GM10266 (cell line): ENCODE data around the gene ZNF366.
A peak's percentile ranks its signal among the peaks of the same experiment; 100 is the strongest.

Source experiments
- DNase-seq: peaks from one replicate; pipeline ENCODE4 v3.0.0; 2012; ENCODE audit errors: extremely low spot score
- CTCF ChIP-seq: IDR thresholded peaks from 2 replicates; pipeline ENCODE4 v1.5.1; 2012; ENCODE audit warnings: mild to moderate bottlenecking, low read depth; ENCODE audit not compliant: control insufficient read depth, insufficient read depth; ENCODE audit errors: missing control alignments

The ZNF366 gene

GRCh38 chr5:72400950-72401349 is 106.3 kb downstream of the ZNF366 start:
- TF ChIP-seq CTCF: no peak
- DNase-seq: no peak

DNA sequence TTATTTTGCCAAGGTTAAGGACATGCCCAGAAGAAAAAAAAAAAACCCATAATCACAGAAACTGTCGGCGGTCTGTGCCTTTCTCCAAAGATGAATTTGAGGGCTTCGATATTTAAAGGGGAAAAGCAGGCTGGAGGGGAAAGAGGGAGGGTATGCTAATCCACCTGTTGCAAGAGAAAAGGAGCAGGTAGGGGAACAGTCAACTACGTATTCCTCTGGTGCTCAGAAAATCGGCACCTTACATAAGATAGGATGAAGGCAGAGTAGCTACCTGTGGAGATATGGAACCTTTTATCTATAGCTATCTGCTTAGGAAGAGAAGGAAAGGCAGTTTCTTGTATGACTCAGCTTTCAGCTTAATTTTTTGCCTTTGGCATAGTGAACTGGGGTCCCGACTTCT is 109.4 kb downstream of the ZNF366 start:
- TF ChIP-seq CTCF: no peak

DNA sequence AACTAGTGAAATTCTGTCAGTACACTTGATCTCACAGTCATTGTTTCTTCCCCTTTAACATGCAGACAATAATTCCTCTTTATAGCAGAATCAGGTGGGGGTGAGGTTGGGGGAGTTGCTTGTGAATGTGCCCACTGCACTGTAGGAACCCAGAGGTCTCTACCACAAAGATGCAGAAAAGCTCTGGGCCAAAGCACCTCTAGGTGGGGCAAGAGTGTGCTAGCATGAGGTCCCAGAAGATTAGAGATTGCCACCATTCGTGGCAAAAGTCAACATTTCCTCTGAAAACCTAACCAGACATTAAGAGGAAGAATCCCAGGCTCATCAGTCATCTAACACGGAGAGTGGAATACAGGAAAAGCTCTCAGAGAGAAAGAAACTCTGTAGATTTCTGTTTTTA is 112.5 kb downstream of the ZNF366 start:
- peak; percentile 61 for TF ChIP-seq CTCF
- peak; percentile 52 for DNase-seq

More for the DNA sequence above, 109.4 kb downstream of the ZNF366 start:
- DNase-seq: no peak

GRCh38 chr5:72393052-72393451 is 114.2 kb downstream of the ZNF366 start:
- DNase-seq: no peak
- TF ChIP-seq CTCF: no peak
